Naive B cell (primary cell): ENCODE data around the gene GSDME. TPM values are rescaled to one million over a fixed set of nuclear protein-coding genes. Genes with fewer than 3 reads are reported as not detected.

Experiments used
- ATAC-seq, 2 donors: fragments of 150-1000 bp; cut with Tn5 transposase; 2 replicates each; pipeline ENCODE4 v1.10.0; 2021; ENCODE audit warnings: low read depth in 2 of 2, mild to moderate bottlenecking in 2 of 2, moderate library complexity in 2 of 2
- DNase-seq: peaks from one replicate; pipeline ENCODE4 v3.0.0; 2022
- H3K27ac Mint-ChIP-seq, 6 donors: one replicate each; pipeline ENCODE4 v1.8.0; 2020 to 2022; ENCODE audit warnings: mild to moderate bottlenecking in 6 of 6, mixed read lengths in 6 of 6, moderate library complexity in 5 of 6, inconsistent platforms in 2 of 6
- H3K27me3 Mint-ChIP-seq, 3 donors: one replicate each; pipeline ENCODE4 v1.8.0; 2021 to 2022; ENCODE audit warnings: mixed read lengths in 3 of 3, mild to moderate bottlenecking in 1 of 3
- H3K36me3 Mint-ChIP-seq, 2 donors: one replicate each; pipeline ENCODE4 v1.8.0; 2020 to 2022; ENCODE audit warnings: mixed read lengths in 2 of 2, inconsistent platforms in 1 of 2, mild to moderate bottlenecking in 1 of 2
- H3K4me1 Mint-ChIP-seq, 3 donors: one replicate each; pipeline ENCODE4 v1.8.0; 2020 to 2022; ENCODE audit warnings: mixed read lengths in 3 of 3, inconsistent platforms in 1 of 3, mild to moderate bottlenecking in 1 of 3, moderate library complexity in 1 of 3
- H3K4me3 Mint-ChIP-seq, 8 donors: one replicate each; pipeline ENCODE4 v1.8.0; 2020 to 2022; ENCODE audit warnings: mild to moderate bottlenecking in 8 of 8, mixed read lengths in 8 of 8, moderate library complexity in 8 of 8, inconsistent platforms in 2 of 8
- H3K9me3 Mint-ChIP-seq, 7 donors: one replicate each; pipeline ENCODE4 v1.8.0; 2020 to 2022; ENCODE audit warnings: mixed read lengths in 7 of 7, mild to moderate bottlenecking in 5 of 7, inconsistent platforms in 2 of 7, moderate library complexity in 1 of 7
- polyA plus RNA-seq, 6 donors: library from polyadenylated mRNA; unstranded; fragments of 300-500 nt; fragmentation: Illumina TruSeq; gene quantifications; one replicate each; pipeline ENCODE4 v1.2.3, GENCODE V29; 2021; ENCODE audit warnings: low read depth in 6 of 6

GSDME gene
- polyA plus RNA-seq, 6 donors from 2014 or later: 8.0 to 22.3 (median 12.9) TPM; not detected in 1

GRCh38 chr7:24786941-24787340, 29.7 kb upstream of the GSDME start:
- H3K27ac Mint-ChIP-seq: peak overlapping the region in 1 of 6 donors; percentile 20
- no peak overlapping the region for H3K4me3 Mint-ChIP-seq
- no peak for DNase-seq
- ATAC-seq: no peak
- no peaks in the 10 kb centered on the region for H3K27me3 Mint-ChIP-seq
- H3K36me3 Mint-ChIP-seq: peaks cover 11 to 21% of the 10 kb centered on the region in 2 donors
- H3K9me3 Mint-ChIP-seq: peaks cover 6 to 29% (median 13%) of the 10 kb centered on the region in 7 donors
- peaks cover 0 to 3% (median 0%) of the 10 kb centered on the region in 3 donors for H3K4me1 Mint-ChIP-seq

- Mint-ChIP-seq H3K4me3 (no peak overlapping the region), H3K4me1 (peaks cover 0 to 3% (median 0%) of the 10 kb centered on the region in 3 donors), H3K27me3 (no peaks in the 10 kb centered on the region), H3K27ac (peak overlapping the region in 1 of 6 donors; percentile 10), H3K36me3 (peaks cover 11 to 21% of the 10 kb centered on the region in 2 donors), H3K9me3 (peaks cover 6 to 29% (median 13%) of the 10 kb centered on the region in 7 donors)
- DNase-seq (no peak), ATAC-seq (no peak)
These were observed 29.0 kb upstream of the GSDME start for GRCh38 chr7:24786306-24786705.

- DNase-seq: no peak
- peaks cover 11 to 16% of the 10 kb centered on the region in 2 donors for H3K36me3 Mint-ChIP-seq
- H3K4me1 Mint-ChIP-seq: peaks cover 0 to 5% (median under 1%) of the 10 kb centered on the region in 3 donors
- H3K4me3 Mint-ChIP-seq: no peak overlapping the region
- H3K27ac Mint-ChIP-seq: no peak overlapping the region
- no peaks in the 10 kb centered on the region for H3K27me3 Mint-ChIP-seq
- peaks cover 6 to 19% (median 13%) of the 10 kb centered on the region in 7 donors for H3K9me3 Mint-ChIP-seq
- ATAC-seq: no peak
These were observed 27.0 kb upstream of the GSDME start for GRCh38 chr7:24784277-24784676.

- DNase-seq (no peak), ATAC-seq (no peak)
- Mint-ChIP-seq H3K9me3 (peaks cover 4 to 14% (median 11%) of the 10 kb centered on the region in 7 donors), H3K4me1 (peaks cover 0 to 11% (median 6%) of the 10 kb centered on the region in 3 donors), H3K27ac (no peak overlapping the region), H3K36me3 (peaks cover 11 to 12% of the 10 kb centered on the region in 2 donors), H3K27me3 (no peaks in the 10 kb centered on the region), H3K4me3 (no peak overlapping the region)
These were observed 26.4 kb upstream of the GSDME start for GRCh38 chr7:24783698-24784097.

GRCh38 chr7:24781106-24781505, 23.8 kb upstream of the GSDME start:
- Mint-ChIP-seq H3K27ac (peak overlapping the region in 1 of 6 donors; percentile 21), H3K27me3 (no peaks in the 10 kb centered on the region), H3K36me3 (peaks cover 11 to 12% of the 10 kb centered on the region in 2 donors), H3K4me1 (peaks cover 0 to 9% (median 6%) of the 10 kb centered on the region in 3 donors), H3K9me3 (peaks cover 4 to 14% (median 11%) of the 10 kb centered on the region in 7 donors), H3K4me3 (no peak overlapping the region)
- DNase-seq: no peak
- ATAC-seq: no peak

GRCh38 chr7:24779283-24779655, 22.0 kb upstream of the GSDME start:
- peaks cover 0 to 9% (median 6%) of the 10 kb centered on the region in 3 donors for H3K4me1 Mint-ChIP-seq
- peaks cover 11 to 12% of the 10 kb centered on the region in 2 donors for H3K36me3 Mint-ChIP-seq
- no peak overlapping the region for H3K27ac Mint-ChIP-seq
- no peak overlapping the region for H3K4me3 Mint-ChIP-seq
- DNase-seq (no peak), ATAC-seq (no peak)
- H3K27me3 Mint-ChIP-seq: no peaks in the 10 kb centered on the region
- H3K9me3 Mint-ChIP-seq: peaks cover 4 to 14% (median 9%) of the 10 kb centered on the region in 7 donors

GRCh38 chr7:24778543-24779282, 21.4 kb upstream of the GSDME start:
- Mint-ChIP-seq H3K4me3 (no peak overlapping the region), H3K27ac (peak overlapping the region in 1 of 6 donors; percentile 26)
- no peak for ATAC-seq

GRCh38 chr7:24777806-24778205, 20.5 kb upstream of the GSDME start:
- ATAC-seq: no peak
- Mint-ChIP-seq H3K27me3 (no peaks in the 10 kb centered on the region), H3K4me1 (peaks cover 0 to 9% (median 6%) of the 10 kb centered on the region in 3 donors)

More at GRCh38 chr7:24778543-24779282, 21.4 kb upstream of the GSDME start:
- no peak for DNase-seq
- Mint-ChIP-seq H3K9me3 (peaks cover 3 to 11% (median 8%) of the 10 kb centered on the region in 7 donors), H3K4me1 (peaks cover 0 to 9% (median 6%) of the 10 kb centered on the region in 3 donors), H3K27me3 (no peaks in the 10 kb centered on the region), H3K36me3 (peaks cover 5 to 9% of the 10 kb centered on the region in 2 donors)

GRCh38 chr7:24773646-24774045, 16.4 kb upstream of the GSDME start:
- DNase-seq (no peak), ATAC-seq (no peak)
- no peak overlapping the region for H3K27ac Mint-ChIP-seq
- no peak overlapping the region for H3K4me3 Mint-ChIP-seq
- H3K36me3 Mint-ChIP-seq: peaks cover 6 to 19% of the 10 kb centered on the region in 2 donors
- H3K9me3 Mint-ChIP-seq: peaks cover 9 to 30% (median 13%) of the 10 kb centered on the region in 7 donors
- peaks cover 4 to 13% (median 7%) of the 10 kb centered on the region in 3 donors for H3K27me3 Mint-ChIP-seq
- peaks cover 0 to under 1% (median 0%) of the 10 kb centered on the region in 3 donors for H3K4me1 Mint-ChIP-seq

More at GRCh38 chr7:24777806-24778205, 20.5 kb upstream of the GSDME start:
- peaks cover 0 to 4% (median 1%) of the 10 kb centered on the region in 7 donors for H3K9me3 Mint-ChIP-seq
- no peaks in the 10 kb centered on the region for H3K36me3 Mint-ChIP-seq
- H3K27ac Mint-ChIP-seq: no peak overlapping the region
- DNase-seq: no peak
- no peak overlapping the region for H3K4me3 Mint-ChIP-seq

- H3K4me3 Mint-ChIP-seq: no peak overlapping the region
These were observed 12.6 kb upstream of the GSDME start for GRCh38 chr7:24769851-24770250.

GRCh38 chr7:24769014-24769830, 12.0 kb upstream of the GSDME start:
- Mint-ChIP-seq H3K27me3 (peaks cover 7 to 30% (median 29%) of the 10 kb centered on the region in 3 donors), H3K4me1 (no peaks in the 10 kb centered on the region), H3K36me3 (peaks cover 6 to 19% of the 10 kb centered on the region in 2 donors), H3K9me3 (peaks cover 9 to 30% (median 13%) of the 10 kb centered on the region in 7 donors), H3K4me3 (no peak overlapping the region), H3K27ac (peak overlapping the region in 1 of 6 donors; percentile 22)
- DNase-seq: no peak
- peak in 1 of 2 donors; percentile 34 for ATAC-seq

More at GRCh38 chr7:24769851-24770250, 12.6 kb upstream of the GSDME start:
- Mint-ChIP-seq H3K27me3 (peaks cover 7 to 30% (median 23%) of the 10 kb centered on the region in 3 donors), H3K4me1 (no peaks in the 10 kb centered on the region), H3K36me3 (peaks cover 6 to 19% of the 10 kb centered on the region in 2 donors), H3K9me3 (peaks cover 9 to 30% (median 13%) of the 10 kb centered on the region in 7 donors), H3K27ac (no peak overlapping the region)
- DNase-seq (no peak), ATAC-seq (no peak)

GRCh38 chr7:24767878-24768569, 10.8 kb upstream of the GSDME start:
- DNase-seq (no peak), ATAC-seq (no peak)
- H3K4me3 Mint-ChIP-seq: no peak overlapping the region
- peaks cover 7 to 38% (median 36%) of the 10 kb centered on the region in 3 donors for H3K27me3 Mint-ChIP-seq
- H3K36me3 Mint-ChIP-seq: peaks cover 6 to 19% of the 10 kb centered on the region in 2 donors
- H3K4me1 Mint-ChIP-seq: no peaks in the 10 kb centered on the region
- peaks cover 9 to 30% (median 13%) of the 10 kb centered on the region in 7 donors for H3K9me3 Mint-ChIP-seq
- H3K27ac Mint-ChIP-seq: peak overlapping the region in 2 of 6 donors; percentile 3 to 39
